ENCODE results near the gene FGFR2.

The FGFR2 gene

DNA sequence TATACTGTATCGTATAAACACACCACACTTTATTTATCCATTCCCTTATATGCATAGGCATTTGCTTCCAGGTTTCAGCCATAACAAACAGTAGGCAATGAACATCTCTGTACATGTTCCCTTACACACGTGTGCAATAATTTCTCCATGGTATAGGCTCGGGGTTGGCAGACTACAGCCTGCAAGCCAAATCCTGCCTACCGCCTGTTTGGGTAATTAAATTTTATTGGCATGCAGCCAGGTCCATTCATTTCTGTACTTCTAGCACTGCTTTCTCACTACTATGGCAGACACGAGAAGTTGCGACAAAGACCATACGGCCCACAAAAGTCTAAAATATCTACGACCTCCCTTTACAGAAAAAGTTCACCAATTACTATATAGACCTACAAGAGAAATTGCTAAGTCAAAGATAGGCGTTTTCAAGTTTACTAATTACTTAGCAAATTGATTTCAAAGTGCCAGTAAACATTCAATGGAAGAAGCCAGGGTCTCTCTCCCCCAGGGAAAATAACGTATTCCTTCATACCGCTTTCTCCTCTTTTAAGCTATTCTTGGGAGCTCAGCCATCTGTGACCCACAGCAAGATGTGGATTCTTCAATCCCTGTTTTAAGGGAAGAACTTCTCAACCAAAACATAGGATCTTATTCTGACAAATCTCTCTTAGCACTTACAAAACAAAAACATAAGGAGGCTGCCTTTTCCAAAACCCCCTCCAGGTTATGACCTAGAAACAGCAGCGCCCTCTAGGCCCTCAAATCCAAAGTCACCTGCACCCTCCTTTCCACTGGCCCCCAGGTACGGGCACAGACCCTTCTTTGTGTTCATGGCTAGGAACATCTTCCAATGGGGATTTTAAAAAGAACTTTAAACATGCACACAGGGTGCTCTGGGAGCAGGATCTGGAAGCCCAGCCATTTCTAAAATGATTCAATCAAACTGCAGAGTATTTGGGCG lies 100.5 kb downstream of the FGFR2 start:
- TF ChIP-seq, protein P1, sequence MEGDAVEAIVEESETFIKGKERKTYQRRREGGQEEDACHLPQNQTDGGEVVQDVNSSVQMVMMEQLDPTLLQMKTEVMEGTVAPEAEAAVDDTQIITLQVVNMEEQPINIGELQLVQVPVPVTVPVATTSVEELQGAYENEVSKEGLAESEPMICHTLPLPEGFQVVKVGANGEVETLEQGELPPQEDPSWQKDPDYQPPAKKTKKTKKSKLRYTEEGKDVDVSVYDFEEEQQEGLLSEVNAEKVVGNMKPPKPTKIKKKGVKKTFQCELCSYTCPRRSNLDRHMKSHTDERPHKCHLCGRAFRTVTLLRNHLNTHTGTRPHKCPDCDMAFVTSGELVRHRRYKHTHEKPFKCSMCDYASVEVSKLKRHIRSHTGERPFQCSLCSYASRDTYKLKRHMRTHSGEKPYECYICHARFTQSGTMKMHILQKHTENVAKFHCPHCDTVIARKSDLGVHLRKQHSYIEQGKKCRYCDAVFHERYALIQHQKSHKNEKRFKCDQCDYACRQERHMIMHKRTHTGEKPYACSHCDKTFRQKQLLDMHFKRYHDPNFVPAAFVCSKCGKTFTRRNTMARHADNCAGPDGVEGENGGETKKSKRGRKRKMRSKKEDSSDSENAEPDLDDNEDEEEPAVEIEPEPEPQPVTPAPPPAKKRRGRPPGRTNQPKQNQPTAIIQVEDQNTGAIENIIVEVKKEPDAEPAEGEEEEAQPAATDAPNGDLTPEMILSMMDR (IDR thresholded peaks at IDR 0.05; ENCODE audit: low read depth, low read length): no peak
- no peak overlapping the region for H3K4me3 ChIP-seq (ENCODE audit: low read depth, low read length)

DNA sequence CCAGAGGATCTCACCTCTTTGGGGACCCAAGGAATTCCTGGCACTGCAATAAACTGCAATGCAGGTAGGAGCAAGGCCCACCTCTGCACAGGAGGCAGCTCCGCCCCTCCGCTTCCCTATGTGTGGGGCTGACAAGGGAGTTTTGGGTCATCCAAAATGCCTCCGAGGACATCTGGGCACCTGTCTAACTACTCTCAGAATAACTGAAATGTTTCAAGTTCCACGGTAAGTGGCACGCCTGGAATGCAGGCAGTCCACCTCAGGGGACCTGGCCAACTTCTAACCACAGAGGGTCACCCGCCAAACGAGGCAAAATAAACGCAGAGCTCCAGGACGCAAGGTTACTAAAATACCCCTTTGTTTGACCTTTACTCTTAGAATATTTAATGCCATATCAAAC lies 102.5 kb downstream of the FGFR2 start:
- TF ChIP-seq, protein P1 (IDR thresholded peaks at IDR 0.05; ENCODE audit: low read depth, low read length): no peak
- H3K4me3 ChIP-seq (ENCODE audit: low read depth, low read length): no peak overlapping the region

DNA sequence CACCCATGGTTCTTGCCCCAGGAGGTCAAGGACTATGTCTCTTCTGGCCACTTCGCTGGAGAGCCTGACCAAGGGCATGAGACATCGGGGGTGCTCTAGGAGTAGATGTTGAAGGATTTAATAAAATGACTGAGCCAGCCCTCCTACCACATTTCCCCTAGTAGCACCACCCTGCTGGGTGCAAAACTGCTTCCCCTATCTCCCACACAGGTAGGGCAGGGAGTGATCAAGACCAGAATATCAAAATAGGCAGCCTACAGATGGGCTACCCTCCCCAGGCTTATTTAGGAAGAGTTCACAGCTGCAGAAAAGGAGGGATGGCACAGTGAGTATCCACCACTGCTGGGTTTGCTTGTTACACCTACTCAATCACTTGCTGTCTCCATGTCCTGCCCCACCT lies 103.9 kb downstream of the FGFR2 start:
- TF ChIP-seq, protein P1 (IDR thresholded peaks at IDR 0.05; ENCODE audit: low read depth, low read length): no peak
- H3K4me3 ChIP-seq (ENCODE audit: low read depth, low read length): no peak overlapping the region

DNA sequence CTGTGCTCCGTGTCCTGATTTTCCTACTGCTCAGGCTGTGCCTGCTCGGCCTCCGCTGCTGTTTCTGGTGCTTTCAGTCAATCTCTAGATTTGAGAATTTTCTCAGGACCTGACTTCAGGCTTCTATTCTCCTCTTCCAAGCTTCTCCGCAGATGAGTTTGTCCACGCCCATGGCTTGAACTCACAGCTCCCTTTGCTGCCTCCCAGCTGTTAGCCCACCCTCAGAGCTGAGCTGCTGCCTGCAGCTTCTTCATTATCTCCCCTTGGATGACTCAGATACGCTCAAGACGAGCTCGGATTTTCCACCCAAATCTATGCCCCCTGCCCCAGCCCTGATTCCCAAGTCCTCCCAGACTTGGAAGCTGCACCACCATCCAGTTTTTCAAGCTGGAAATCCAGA lies 104.7 kb downstream of the FGFR2 start:
- H3K4me3 ChIP-seq (ENCODE audit: low read depth, low read length): no peak overlapping the region
- TF ChIP-seq, protein P1 (IDR thresholded peaks at IDR 0.05; ENCODE audit: low read depth, low read length): no peak

DNA sequence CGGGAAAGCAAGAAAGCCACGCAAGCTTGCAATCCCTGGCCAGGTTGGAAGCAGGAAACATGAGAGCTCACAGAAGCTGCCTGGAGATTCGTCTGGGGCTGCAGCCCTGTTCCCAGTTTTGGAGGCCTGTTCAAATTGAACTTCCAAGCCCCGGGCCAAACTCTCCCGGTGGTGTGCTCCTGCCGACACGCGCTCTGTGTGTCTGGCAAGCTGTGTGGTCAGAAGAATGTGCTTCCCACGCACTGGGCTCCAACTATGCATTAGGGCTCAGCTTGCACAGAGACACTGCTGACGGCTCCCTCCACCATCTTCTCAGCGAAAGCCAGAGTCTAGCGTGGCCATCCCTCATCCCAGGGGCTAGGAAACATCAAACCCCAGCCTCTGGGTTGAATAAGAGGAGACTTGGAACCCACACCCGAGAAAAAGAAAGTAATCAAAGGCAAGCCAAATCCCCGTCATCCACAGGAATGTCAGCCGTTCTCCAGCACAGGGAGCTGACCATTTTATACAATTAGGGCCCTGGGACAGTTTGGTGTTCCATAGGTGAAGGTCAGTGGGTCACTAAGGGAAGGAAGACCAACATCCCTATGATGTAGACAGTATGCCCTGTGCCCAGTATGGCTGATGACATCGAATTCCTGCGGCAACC lies 107.2 kb downstream of the FGFR2 start:
- TF ChIP-seq, protein P1 (IDR thresholded peaks at IDR 0.05; ENCODE audit: low read depth, low read length): no peak
- H3K4me3 ChIP-seq (ENCODE audit: low read depth, low read length): no peak overlapping the region

DNA sequence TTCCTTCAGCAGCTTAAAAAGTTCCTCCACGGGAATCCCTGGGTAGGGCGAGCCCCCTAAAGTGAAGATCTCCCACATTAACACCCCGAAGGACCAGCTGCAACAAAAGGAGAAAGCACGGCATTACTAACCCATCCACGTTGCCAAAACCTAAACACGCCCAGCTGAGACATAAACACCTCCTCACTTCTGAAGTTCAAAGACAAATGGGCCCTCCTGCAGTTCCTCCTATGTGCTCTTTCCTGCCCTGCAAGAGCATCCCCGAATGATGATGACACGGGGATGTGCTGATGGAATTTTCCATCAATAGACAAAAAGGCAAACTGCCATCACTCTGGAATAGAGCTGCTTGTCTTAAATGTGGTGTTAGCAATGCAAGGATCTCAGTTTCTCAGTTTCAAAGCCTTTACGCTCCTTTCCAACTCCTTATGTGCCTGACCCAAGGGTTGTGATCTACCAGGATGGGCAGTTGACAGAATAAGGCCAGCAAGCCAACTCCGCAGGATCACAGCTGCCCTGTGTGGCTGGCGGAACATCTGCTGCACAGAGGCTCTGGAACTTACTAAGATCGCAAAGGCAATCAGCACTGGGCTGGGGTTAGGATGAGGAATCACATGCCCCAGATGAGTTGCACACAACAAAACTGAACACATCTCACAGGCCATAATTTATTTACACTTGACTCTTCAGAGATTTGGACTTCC lies 112.7 kb downstream of the FGFR2 start:
- TF ChIP-seq, protein P1 (IDR thresholded peaks at IDR 0.05; ENCODE audit: low read depth, low read length): no peak
- H3K4me3 ChIP-seq (ENCODE audit: low read depth, low read length): no peak overlapping the region
